ENCODE measurements around the gene NF2.

- TF ChIP-seq GATA2 (IDR thresholded peaks at IDR 0.05; ENCODE audit: low read depth, low read length), result no peak
- TF ChIP-seq GATA3 (IDR thresholded peaks at IDR 0.05; ENCODE audit: low read depth, low read length), result no peak
Observed at GRCh38 chr22:29734406-29734805, 131.0 kb downstream of the NF2 start.
